22Rv1 (cell line): ENCODE data around the gene ALDOC.

ENCODE experiments used
- H3K27ac ChIP-seq: fragments of 450-650 bp; 2 replicates; pipeline ENCODE4 v1.5.1; 2017
- ZFX ChIP-seq: fragments of 450-650 bp; IDR thresholded peaks from 2 replicates; pipeline ENCODE4 v1.6.1; 2017; ENCODE audit warnings: antibody characterized with exemption, borderline replicate concordance
- TF ChIP-seq, protein P1 (sequence below): fragments of 450-650 bp; IDR thresholded peaks from 2 replicates; pipeline ENCODE4 v1.5.1; 2017; ENCODE audit warnings: mild to moderate bottlenecking

Gene ALDOC

DNA sequence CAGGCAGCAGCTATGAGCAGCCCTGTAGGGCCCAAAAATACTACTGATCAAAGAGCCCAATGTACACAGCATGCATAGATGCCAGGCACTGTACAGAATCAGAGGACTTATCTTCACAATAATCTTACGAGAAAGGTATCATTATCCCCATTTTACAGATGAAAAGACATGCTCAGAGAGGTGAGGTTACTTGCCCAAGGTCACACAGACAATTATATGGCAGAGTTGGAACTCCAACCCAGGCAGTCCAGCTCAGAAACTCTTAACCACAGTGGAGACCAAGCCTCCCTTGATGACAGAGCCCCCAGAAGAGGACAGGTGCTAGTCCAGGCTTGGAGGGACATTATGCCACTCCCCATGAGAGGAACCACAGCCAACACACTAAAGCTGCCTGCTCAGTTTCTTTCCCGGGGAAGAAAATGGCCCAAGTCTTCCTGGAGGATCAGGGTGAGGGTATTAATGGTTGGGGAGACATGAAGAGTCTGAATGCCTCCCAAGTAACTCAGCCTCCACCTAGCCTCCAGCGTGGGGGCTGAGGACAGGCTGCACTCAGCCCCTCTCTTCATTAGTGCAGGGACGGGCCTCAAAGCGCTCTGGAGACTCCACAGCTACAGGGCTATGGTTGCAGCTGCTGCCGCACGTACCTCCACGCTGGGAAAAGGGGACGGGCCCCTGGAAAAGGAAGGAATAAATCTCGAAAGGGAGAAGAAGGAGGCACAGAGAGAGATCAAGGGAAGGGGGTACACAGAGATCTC, 25.1 kb downstream of the ALDOC start:
- H3K27ac ChIP-seq, result no peak overlapping the region; the same call in 1 of the 2 replicates
- no peak for TF ChIP-seq ZFX
- TF ChIP-seq, protein P1, sequence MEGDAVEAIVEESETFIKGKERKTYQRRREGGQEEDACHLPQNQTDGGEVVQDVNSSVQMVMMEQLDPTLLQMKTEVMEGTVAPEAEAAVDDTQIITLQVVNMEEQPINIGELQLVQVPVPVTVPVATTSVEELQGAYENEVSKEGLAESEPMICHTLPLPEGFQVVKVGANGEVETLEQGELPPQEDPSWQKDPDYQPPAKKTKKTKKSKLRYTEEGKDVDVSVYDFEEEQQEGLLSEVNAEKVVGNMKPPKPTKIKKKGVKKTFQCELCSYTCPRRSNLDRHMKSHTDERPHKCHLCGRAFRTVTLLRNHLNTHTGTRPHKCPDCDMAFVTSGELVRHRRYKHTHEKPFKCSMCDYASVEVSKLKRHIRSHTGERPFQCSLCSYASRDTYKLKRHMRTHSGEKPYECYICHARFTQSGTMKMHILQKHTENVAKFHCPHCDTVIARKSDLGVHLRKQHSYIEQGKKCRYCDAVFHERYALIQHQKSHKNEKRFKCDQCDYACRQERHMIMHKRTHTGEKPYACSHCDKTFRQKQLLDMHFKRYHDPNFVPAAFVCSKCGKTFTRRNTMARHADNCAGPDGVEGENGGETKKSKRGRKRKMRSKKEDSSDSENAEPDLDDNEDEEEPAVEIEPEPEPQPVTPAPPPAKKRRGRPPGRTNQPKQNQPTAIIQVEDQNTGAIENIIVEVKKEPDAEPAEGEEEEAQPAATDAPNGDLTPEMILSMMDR, result no peak

GRCh38 chr17:28550858-28551257, 25.8 kb downstream of the ALDOC start:
- no peak for TF ChIP-seq ZFX
- TF ChIP-seq, protein P1, result no peak
- H3K27ac ChIP-seq, result no peak overlapping the region

DNA sequence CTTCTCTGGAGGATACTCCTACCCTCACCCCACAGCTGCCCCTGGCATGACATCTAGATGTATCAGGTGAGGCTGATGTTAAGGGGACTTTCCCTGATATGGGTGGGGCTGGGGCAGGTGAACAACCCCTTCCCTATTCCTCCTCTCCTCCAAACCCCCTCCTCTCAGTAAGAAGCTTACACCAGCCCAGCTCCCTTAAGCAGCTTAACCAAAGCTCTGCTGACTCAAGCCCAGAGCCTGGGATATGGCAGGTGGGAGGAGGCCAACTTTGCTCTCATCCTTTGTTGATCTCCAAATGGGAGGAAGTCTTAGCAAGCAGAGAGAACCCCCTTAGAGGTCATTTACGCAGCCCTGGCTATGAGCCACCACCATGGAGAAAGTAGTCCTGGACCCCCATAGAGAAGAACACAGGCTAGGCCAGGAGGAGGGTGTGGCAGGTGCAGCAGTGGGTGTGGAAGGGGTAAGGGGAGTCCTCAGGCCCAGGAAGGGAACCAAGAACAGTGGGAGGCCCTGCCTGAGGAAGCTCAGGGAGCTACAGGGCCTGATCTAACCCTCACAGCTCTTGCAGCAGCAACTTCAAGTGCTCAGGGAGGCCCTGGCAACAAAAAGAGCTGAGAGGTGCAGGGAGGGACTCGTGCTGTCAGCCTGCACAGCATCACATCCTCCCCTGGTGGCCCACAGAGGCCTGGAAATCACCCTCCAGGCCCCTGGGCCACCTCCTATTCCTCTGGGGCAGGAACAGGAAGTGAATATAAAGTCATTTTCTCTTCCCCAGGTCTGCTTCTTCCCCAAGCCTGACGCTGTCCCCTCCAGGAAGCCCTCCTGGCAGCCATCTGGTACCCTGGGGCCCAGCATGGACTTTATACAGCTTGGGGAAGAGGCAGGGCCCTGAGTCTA, 27.2 kb downstream of the ALDOC start:
- TF ChIP-seq, protein P1, result no peak
- no peak for TF ChIP-seq ZFX

DNA sequence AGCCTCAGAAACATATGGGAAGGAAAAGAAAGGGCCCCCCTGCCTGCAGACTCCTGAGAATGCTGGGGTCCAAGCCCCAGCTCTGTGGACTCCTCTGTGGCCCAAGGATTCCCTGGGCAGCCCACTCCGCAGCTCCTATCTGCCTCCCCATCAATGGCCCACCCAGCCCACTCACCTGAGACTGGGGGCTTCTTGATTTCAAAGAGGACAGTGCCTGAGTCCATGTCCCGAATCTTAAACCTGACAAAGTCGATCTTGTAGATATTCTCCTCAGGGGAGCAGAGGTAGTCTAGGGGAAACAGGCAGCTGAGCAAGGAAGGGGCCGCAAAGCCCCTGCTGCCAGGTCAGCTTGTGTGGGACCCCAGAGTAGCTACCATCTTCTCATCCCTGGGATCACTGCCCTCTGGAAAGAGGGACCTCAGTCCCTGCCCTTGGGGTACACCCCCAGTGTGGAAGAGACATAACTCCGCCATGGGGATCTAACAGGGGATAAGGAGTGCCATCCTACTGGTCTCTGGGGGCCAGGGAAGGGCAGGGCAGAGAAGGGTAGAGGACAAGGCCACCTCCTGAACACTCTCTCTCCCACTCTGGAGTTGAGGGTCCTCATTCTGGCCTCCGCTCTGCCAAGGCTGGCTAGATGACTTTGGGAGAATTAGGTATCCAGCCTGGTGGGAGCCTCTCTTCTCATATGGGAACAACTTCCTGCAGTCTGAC, 28.1 kb downstream of the ALDOC start:
- TF ChIP-seq, protein P1, result peak; percentile 63
- no peak for TF ChIP-seq ZFX
- H3K27ac ChIP-seq, result no peak overlapping the region

More for the DNA sequence above, 27.2 kb downstream of the ALDOC start:
- no peak overlapping the region for H3K27ac ChIP-seq

DNA sequence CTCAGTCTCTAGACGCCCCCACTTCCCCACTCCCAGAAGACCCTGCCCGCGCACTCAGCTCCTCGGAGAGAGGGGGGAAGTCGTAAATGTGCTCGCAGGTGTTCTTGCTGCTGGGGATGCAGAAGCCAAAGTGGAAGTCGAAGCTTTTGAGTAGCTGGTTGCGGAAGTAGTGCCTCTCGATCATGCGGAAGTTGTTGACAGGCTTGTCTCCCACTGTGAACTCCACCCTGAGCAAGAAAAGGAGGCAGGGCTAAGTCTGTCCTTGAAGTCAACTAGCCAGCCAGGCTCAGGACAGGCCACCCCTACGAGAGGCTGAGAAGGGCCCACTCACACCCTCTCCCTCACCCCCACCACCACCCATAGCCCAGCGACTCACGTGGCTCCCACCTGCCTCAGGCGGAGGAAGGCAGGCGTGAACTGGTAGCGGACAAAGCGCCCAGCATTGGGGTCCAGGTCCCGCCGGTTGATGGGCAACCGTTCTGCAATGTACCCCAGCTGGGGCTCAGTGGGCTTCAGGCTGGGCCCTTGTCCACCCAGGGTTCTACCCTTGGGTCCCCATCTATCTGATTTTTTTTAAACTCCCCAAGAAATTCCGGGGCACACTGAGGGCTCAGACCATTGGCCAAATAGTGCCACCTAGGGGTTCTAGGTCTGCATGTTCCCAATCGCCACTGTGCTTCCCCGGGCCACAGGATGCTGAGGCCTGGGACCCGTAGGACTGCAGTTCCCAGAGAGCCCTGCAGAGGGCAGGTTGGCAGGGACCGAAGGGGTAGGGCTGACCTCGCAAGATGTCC, 28.9 kb downstream of the ALDOC start:
- TF ChIP-seq, protein P1, result peak; percentile 96
- no peak for TF ChIP-seq ZFX
- H3K27ac ChIP-seq, result no peak overlapping the region

DNA sequence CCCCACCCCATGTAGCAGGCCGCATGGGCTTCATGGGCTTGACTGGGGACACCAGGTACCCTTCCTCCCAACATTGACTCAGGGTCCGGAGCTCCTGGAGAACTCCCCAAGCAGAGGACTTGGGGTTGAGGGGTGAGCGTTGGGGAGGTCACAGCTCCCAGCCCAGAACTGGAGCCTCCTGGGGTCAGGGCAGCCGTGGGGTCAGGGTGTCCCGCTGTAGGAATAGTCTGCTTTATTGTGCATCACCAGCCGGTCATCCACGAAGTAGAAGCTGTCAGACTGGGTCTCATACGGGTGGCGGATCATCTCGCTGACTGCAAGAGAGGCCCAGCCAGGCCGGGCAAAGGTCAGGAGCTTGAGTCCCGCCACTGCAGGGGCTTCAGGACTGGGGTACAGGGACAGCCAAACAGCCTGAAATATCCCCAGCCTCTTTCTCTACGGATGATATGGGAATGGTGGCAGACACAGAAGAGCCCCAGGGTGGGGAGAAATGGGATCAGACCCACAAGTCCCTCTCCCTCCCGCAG, 29.5 kb downstream of the ALDOC start:
- TF ChIP-seq, protein P1, result no peak
- TF ChIP-seq ZFX, result no peak
- H3K27ac ChIP-seq, result no peak overlapping the region
